Uterus (tissue), 4 donors: Measurements from ENCODE around the gene HNRNPC. TPM values are rescaled to one million over a fixed set of nuclear protein-coding genes. Genes with fewer than 3 reads are reported as not detected.

Experiments
- DNase-seq, 2 donors: peaks; one replicate each; pipeline ENCODE4 v3.0.0-alpha.2; 2019 to 2020
- H3K27ac ChIP-seq, 2 donors: fragments of 200-600 bp; sonication (generic); 1 replicate in 1 of 2; 2 replicates in 1 of 2; pipeline ENCODE4 v1.5.1; 2016 to 2018
- H3K27me3 ChIP-seq, 2 donors: fragments of 200-600 bp; sonication (generic); one replicate each; pipeline ENCODE4 v1.5.1; 2018 to 2019; ENCODE audit warnings: control low read depth in 1 of 2
- H3K36me3 ChIP-seq, 2 donors: fragments of 200-600 bp; sonication (generic); one replicate each; pipeline ENCODE4 v1.5.1; 2019; ENCODE audit warnings: control low read depth in 1 of 2
- H3K4me1 ChIP-seq, 2 donors: fragments of 200-600 bp; sonication (generic); one replicate each; pipeline ENCODE4 v1.5.1; 2018 to 2019; ENCODE audit warnings: control low read depth in 1 of 2
- H3K4me3 ChIP-seq, 2 donors: fragments of 200-600 bp; sonication (generic); 1 replicate in 1 of 2; 2 replicates in 1 of 2; pipeline ENCODE4 v1.5.1; 2018 to 2019; ENCODE audit warnings: mild to moderate bottlenecking in 1 of 2
- H3K9me3 ChIP-seq, 2 donors: fragments of 200-600 bp; sonication (generic); one replicate each; pipeline ENCODE4 v1.5.1; 2019; ENCODE audit warnings: control low read depth in 1 of 2
- POLR2A ChIP-seq, 2 donors: fragments of 450-650 bp; IDR thresholded peaks; one replicate each; pipeline ENCODE4 v1.6.1; 2016; ENCODE audit warnings: antibody characterized with exemption in 2 of 2, mild to moderate bottlenecking in 1 of 2, moderate library complexity in 1 of 2
- intact Hi-C: fragments of 100-400 bp; cut with DNase I; formaldehyde crosslinking; loops from one replicate; pipeline ENCODE4 v1.15.1; 2023; ENCODE audit warnings: low total_unique reads
- total RNA-seq, 4 donors: library from RNA; depleted of rRNA in 3 of 4; stranded (reverse); fragments of >200 nt in 3 of 4; gene quantifications; one replicate each; pipeline versions ENCODE4 v1.1.0 to v1.2.4, GENCODE V29; 2014 to 2023
- TF ChIP-seq, protein P1 (sequence below), 4 experiments: fragments of 200-600 bp in 2 of 4; fragments of 450-650 bp in 2 of 4; sonication (generic) in 2 of 4; IDR thresholded peaks; one replicate each; pipeline ENCODE4 v1.5.1; 2016 to 2019; ENCODE audit warnings: antibody characterized with exemption in 4 of 4, mild to moderate bottlenecking in 2 of 4, moderate library complexity in 1 of 4
- donor health status: DM: yes; HTN: yes; CAD: no.

HNRNPC gene
- total RNA-seq, 4 donors from 2014 or later: 378 to 599 (median 531) TPM

DNA sequence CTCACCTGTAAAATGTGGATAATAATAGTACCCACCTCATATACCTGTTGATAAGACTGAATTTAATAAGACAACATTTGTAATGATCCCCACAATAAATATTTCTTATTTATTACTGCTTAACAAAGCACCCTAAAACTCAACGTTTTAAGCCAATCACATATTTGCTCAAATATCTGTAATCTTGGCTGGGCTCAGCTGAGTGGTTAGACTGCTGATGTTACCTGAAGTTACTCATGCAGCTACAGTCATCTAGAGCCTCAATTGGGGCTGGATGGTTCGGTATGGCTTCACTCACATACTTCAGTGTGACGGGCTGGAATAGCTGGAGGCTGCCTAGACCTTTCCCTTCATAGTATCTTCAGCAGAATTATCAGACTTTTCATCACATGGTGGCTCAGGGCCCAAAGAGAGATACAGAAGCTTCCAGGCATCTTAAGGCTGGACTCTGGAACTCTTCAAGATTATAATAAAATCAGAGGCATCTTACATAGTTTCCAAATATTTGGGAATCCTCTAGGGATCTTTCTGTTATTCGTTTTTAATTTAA is 109.1 kb downstream of the HNRNPC start:
- Histone ChIP-seq H3K36me3 (no peaks in the 10 kb centered on the region), H3K4me1 (no peaks in the 10 kb centered on the region), H3K4me3 (no peak overlapping the region), H3K27ac (no peak overlapping the region), H3K9me3 (no peaks in the 10 kb centered on the region), H3K27me3 (no peaks in the 10 kb centered on the region)
- no peak for DNase-seq
- intact Hi-C loops: no loop called here
- TF ChIP-seq POLR2A (IDR thresholded peaks at IDR 0.05): no peak
- TF ChIP-seq, protein P1, sequence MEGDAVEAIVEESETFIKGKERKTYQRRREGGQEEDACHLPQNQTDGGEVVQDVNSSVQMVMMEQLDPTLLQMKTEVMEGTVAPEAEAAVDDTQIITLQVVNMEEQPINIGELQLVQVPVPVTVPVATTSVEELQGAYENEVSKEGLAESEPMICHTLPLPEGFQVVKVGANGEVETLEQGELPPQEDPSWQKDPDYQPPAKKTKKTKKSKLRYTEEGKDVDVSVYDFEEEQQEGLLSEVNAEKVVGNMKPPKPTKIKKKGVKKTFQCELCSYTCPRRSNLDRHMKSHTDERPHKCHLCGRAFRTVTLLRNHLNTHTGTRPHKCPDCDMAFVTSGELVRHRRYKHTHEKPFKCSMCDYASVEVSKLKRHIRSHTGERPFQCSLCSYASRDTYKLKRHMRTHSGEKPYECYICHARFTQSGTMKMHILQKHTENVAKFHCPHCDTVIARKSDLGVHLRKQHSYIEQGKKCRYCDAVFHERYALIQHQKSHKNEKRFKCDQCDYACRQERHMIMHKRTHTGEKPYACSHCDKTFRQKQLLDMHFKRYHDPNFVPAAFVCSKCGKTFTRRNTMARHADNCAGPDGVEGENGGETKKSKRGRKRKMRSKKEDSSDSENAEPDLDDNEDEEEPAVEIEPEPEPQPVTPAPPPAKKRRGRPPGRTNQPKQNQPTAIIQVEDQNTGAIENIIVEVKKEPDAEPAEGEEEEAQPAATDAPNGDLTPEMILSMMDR (IDR thresholded peaks at IDR 0.05): no peak

Other genes with a start within 250 kb of the HNRNPC start
- 100 to 1,000 TPM; 111 to 563 (median 200) TPM for gene NDRG2, start 244.4 kb downstream of the HNRNPC start, total RNA-seq
- gene TPPP2, start 239.2 kb downstream of the HNRNPC start, total RNA-seq: under 1 TPM in 1 of 4 donors, not detected in 3; 0.67 TPM
- gene RNASE13, start 234.6 kb downstream of the HNRNPC start, total RNA-seq: not detected
- not detected for gene RNASE7, start 227.1 kb downstream of the HNRNPC start, total RNA-seq
- gene RNASE8, start 211.6 kb downstream of the HNRNPC start, total RNA-seq: not detected
- 100 to 1,000 TPM in 2 of 4 donors, 10 to 100 TPM in 2; 25.3 to 103 (median 66.9) TPM for gene ARHGEF40, start 199.1 kb downstream of the HNRNPC start, total RNA-seq
- gene ZNF219, start 170.8 kb downstream of the HNRNPC start, total RNA-seq: 10 to 100 TPM in 3 of 4 donors, 1 to 10 TPM in 1; 7.4 to 56.8 (median 15.9) TPM
- under 1 TPM in 1 of 4 donors, not detected in 3; 0.85 TPM for gene TMEM253, start 168.4 kb downstream of the HNRNPC start, total RNA-seq
- gene OR5AU1, start 113.4 kb downstream of the HNRNPC start, total RNA-seq: not detected
- under 1 TPM in 1 of 4 donors, not detected in 3; 0.14 TPM for gene RPGRIP1, start 10.6 kb upstream of the HNRNPC start, total RNA-seq
- gene SUPT16H, start 114.6 kb upstream of the HNRNPC start, total RNA-seq: 100 to 1,000 TPM in 1 of 4 donors, 10 to 100 TPM in 3; 31.5 to 115 (median 64.1) TPM
- gene CHD8, start 186.7 kb upstream of the HNRNPC start, total RNA-seq: 10 to 100 TPM; 21.8 to 95.1 (median 48.8) TPM
- gene RAB2B, start 207.5 kb upstream of the HNRNPC start, total RNA-seq: 10 to 100 TPM in 3 of 4 donors, 1 to 10 TPM in 1; 8.5 to 47.9 (median 22.9) TPM
- gene TOX4, start 207.8 kb upstream of the HNRNPC start, total RNA-seq: 10 to 100 TPM; 19.4 to 78.0 (median 59.0) TPM
- 100 to 1,000 TPM in 1 of 4 donors, 10 to 100 TPM in 3; 47.4 to 101 (median 57.7) TPM for gene METTL3, start 241.9 kb upstream of the HNRNPC start, total RNA-seq